SHP77 (cell line): ENCODE measurements around the gene TAF1B.

Source experiments
- DNase-seq, 2 experiments: peaks; one replicate each; lab custom pipeline; 2025; lab: John Stamatoyannopoulos, UW

TAF1B gene

DNA sequence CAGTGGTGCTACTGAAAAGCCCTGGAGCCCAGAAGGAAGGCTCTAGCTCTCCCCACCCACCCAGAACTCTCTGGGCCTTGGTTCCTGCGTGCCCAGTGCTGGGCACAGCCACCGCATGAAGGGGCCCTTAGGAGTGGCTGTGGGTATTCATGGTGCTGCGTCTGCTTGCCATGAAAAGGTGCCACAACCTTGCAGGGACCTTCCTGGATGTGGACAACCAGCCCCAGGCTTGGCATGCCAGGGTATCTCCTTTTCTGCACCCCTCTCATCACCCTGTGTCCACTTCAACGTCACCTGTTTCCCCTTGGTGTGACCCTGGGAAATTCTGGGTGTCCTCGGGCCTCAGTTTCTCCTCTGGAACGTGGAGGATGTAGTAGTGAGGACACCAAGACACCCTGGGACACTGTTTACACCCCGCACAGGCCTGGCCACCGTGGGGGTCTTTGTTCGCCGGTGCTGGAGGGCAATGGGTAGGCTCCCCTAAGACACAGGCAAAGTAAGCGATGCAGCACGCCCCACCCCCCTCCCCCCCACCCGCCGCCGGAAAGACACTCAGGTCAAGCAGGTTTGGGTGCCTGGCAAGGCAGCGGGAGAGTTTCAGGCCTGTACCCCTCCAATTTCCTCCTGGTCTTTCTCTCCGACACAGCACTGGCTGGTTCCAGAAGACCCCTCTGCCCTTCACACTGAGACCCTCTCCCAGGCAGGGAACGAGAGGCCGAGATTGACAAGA, 34.8 kb upstream of the TAF1B start:
- DNase-seq: no peak

DNA sequence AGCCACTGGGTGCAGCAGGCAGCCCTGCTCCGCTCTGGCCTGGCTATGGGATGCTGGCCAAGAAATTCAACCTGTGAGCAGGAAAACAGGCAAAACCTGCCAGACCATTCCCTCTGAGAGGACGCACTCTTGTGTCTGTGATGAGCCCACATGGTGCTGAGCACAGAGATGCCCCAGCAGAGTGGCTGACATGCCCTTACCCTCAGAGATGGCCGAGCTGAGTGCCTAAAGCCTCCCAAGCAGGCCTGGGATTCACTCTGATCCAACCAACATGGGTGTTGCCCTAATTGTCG, 34.3 kb upstream of the TAF1B start:
- DNase-seq: no peak

DNA sequence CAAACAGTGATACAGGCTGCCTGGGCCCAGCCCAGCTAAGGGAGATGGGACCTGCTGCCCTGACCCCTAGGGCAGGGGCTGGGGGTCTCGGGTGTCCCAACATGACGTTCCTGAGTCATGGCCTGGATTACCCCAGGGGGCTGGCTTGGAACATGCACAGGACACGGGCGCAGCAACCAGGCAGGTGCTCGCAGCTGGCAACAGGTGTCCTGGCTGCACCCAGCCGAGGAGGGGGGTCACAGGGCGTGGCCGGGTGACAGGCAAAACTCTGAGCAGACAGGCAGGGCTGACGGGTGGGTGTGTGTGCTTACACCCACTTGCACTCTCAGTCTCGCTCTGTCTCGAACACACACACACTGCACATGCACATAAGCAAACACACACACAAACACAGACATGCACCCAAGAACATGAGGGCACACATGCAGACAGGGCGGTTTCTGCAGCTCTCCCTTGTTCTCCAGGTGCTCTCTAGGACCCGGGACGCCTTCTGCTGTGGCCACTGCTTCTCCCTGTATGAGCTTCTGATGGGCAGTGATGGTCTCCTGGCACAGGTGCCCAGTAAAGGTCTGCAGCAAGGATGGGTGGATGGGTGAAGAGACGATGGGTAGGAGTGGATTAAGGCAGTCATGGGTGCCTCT, 33.7 kb upstream of the TAF1B start:
- peak in 1 of 2 experiments; percentile 44 for DNase-seq

DNA sequence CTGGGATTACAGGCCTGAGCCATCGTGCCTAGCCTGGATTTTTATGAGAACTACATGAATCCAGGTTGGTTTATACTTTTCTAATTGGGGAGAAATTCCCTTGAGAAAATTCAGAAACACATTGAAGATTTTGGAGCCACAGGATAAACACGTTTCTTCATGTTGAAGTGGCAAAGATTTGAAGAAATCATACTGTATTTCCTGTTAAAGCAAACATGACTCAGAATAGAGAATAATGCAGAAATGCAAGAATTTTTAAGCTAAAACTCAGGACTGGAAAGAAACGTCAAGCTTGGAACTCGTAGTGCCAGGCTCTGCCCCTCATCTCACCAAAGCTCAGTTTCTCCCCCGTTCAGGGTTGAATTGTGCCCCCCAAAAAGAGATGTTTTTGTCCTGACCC, 32.1 kb upstream of the TAF1B start:
- DNase-seq: no peak

DNA sequence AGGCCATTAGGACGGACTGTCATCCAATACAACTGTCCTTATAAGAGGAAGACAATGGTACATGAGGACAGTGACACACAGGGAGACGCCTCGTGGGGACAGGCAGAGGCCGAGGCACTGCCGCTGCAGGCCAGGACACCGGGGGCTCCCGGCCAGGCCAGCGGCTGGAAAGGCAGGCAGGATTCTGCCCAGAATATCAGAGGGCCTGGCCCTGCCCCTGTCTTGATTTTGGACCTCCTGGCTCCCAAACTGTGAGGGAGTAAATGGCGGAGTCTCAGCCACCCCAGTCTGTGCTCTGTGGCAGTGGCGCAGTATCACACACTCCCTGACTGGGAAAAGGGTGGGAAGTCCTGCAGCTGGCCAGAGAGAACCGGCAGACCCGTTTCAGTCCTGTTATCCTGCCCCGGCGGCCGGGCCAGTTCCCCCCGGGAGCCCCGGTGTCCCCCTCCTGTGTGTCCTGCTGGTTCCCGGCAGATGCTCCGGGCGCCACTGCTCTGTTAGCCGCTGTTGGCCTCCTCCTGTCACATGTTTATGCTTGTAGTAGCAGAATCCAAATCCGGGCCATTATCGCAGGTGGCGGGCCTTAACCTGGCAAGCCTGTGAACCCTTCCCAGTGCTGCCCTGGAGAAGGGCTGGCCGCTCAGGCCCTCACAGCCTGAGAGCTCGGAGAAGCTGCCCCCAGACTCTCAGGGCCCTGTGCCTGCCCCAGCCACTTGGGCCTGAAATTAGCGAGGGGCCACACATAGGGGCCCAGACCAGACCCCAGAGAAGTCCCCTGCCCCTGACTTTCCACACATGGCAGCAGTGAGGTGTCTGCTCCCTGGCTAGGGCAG, 31.4 kb upstream of the TAF1B start:
- no peak for DNase-seq

DNA sequence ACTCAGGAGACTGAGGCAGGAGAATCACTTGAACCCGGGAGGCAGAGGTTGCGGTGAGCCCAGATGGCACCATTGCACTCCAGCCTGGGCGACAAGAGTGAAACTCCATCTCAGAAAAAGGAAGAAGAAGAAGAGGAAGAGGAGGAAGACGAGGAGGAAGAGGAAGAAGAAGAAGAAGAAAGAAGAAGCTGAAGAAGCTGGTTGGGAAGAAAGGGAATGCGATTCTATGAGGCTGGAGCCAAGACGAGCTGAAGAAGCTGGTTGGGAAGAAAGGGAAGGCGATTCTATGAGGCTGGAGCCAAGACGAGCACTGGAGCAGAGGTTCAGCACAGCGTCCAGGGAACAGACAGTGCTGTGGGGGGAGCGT, 30.3 kb upstream of the TAF1B start:
- no peak for DNase-seq

DNA sequence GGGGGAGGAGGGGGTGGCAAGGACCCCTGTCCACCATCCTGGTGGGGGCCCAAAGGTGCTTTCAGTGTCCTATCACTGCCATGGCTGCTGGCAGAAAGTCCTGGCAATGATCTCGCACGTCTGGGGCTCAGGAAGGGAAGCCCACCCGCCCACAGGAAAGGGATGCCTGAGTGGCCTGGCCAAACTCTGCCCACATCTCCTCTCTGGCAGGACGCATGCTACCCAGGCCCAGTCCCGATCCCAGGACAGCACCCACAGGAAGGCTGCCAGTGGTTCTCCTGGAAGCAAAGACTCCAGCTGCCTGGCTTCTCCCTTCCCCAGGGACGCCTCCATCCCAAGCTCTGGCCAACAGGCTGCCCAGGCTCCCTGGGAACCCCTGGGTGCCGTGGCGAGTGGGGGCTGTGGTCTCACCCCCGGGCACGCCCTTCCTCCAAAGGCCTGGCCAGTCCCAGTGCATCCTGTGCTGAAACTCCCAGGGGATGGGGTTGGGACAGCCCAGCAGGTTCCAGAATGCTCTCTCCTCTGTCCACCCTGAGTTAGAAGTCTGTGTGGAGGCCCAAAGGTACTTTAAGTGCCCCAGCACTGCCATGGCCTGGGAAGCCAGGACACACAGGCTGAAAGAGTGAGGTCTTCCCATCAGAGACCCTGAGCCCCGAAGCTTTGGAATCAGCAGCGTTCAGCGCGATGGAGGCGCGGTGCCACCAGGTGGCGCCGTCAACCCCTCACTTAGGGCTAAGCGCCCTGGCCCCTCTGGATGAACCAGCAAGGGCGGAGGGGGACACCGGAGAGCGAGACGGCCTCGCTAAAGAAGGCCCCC, 29.8 kb upstream of the TAF1B start:
- peak; percentile 68 to 73 for DNase-seq

DNA sequence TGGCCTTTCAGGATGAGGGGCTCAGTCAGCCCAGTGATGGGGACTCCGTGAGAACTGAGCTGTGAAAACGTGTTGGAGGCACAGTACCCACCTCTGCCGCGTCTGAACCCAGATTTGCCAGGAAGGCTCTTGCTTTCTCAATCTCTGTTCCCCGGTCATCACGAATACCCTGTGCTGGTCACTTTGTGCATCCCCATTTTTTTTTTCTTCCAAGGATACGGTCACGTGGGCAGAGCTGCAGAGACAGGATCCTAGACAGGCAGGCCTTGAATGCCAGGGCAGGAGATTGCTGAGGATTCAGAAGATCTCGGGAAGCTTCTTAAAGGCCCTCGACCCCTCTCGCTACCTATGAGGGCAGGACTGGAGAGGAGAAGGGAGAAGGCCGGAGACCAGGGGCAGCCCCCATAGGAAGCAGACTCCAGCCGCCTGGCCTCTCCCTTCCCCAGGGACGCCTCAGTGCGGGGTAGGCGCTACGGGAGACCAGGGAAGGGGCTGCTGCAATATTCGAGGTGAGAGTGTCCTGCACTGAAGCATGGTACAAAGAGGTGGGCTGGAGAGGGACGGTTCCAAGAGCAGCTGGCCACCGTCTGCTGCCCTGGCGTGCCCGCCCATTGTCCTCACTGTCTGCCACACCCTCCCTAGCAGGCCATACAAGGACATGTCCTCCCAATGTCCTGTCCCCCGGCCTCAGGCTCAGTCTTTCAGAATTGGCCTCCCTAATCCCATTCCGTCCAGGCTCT, 29.0 kb upstream of the TAF1B start:
- DNase-seq: no peak

DNA sequence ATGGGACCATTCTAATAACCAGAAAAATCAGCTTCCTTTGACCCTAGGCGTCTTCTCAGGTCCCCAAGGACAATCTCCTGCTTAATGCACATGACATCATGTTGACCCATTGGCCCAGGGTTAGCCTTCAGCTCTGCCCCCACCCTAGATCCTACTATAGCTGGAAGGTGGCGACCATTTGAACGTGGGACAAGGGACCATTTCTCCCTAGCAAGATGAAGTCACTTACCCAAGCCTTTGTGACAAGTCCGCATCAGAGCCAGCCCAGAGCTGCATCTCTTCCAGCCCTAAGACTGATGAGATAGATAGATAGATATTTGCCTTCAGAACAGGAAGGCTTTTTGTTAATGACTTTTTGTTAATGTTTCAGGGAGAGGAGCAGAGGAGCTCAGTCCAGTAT, 28.2 kb upstream of the TAF1B start:
- DNase-seq: no peak

DNA sequence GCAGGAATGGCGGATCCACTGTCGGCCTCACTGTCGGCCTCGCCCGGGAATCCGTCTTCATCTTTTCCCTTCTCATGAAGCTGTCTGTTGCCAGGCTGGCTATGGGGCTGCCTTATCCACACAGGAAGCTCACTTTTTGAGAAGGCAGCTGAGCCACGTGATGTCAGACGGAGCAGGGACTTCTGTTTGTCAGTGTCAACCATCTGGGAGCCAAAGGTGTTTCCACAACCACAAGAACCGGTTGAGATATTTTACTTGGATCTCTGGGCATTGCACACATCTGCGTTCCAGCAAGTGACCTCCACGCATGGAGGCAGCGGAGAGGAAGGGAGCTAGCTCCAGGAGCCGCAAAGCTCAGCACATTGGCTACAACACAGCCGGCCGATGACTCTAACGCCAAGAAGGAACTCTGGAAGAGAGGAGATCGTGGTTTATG, 27.4 kb upstream of the TAF1B start:
- no peak for DNase-seq

DNA sequence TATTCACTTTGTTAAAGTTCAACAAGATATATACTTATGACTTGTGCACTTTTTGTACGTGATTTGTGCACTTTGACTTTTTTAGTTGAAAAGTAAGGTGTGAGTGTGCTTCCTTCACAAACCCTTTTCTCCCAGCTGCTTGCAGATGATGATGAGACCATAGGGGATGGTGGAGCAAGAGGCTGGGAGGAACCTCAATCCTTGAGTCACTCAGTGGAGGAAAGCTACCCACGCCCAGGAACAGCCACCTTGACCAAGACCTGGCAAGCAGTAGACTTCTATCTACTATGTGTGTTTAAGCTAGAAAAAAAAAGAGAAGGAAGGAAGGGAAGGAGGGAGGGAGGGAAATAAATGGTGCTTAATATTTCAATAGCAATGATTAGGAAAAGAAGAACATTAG, 25.2 kb upstream of the TAF1B start:
- no peak for DNase-seq

DNA sequence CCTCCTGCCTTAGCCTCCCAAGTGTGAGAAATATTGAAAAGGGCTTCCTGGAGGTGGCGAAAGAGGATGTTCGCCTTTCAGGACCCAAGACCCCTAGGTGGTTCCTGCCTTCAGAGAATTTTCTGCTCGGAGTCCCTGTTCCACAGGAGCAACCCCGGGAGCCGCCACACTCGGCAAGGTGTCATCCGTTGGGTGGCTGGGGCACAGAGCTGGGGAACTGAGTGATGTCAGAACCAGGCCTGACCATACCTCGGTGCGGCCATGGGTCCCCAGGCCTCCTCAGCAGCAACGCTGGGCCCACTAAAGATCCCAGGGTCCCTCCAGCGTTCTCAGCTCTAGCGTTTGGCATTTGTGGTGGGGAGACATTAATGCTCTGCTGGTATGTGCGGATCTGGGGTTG, 23.7 kb upstream of the TAF1B start:
- no peak for DNase-seq

DNA sequence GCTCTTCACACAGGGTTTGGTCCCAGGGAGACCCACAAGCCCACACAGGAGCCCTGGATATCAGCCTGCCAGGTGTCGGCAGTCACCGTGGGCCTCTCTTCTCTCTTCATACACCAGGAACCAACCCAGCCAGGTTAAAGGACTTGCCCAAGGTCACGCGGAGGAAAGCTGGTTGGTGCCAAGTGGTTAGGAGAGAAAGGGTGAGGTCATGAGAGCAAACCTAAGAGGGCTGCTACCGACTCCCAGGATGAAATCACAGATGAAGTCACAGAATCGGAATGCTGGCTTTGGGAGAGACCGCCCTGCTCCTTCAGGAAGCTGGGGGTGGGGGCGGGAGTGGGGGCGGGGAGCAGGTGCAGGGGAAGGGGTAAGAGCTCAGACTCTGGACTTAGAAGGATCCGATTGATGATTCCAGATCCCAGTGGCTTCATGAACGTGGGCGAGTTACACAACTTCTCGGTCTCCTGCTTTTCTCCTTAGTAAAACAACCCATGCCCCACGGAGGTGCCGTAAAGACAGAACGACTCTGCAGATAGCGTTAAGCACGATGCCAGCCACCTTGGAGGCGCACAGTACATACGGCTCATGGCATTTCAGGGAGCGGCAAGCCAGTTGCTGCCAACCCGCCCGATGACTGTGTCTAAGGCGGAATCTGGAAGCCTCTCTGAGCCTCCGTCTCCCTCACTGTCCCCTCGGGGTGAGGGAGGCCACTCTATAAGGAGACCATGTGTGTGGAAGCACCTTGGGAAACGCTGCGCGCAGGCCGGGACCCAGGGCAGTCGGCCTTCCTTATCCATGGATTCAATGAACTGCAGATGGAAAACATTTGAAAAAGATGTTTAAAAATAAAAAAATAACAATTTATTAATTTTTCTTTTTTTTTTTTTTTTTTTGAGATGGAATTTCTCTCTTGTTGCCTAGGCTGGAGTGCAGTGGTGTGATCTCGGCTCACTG, 23.0 kb upstream of the TAF1B start:
- no peak for DNase-seq

DNA sequence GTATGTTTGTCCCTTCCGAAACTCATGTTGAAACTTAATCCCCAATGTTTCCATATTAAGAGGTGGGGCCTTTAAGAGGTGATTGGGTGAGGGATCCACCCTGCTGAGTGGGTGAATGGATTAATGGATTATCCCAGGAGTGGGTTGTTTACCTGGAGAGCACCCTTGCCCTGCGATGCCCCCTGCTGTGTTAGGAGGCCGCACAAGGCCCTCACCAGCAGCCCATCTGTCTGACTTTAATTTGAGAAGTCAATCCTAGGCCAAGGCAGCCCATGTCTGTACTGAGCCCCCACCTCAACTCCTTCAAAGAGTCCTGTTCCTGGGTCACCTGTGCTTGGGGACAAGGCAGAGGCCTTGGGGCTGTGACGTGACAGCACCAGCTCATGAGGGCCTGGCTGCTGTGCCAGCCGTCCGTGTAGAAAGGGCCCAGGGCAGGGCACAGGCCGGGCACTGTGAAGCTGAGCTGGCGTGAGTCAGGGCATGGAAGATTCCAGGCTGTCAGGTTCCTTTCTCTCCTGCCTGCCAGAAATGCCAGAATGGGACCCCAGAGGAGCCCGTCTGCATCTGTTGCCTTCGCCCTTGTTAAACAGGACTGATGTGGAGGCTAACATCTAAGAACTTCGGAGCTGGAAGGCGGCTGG, 21.3 kb upstream of the TAF1B start:
- no peak for DNase-seq

DNA sequence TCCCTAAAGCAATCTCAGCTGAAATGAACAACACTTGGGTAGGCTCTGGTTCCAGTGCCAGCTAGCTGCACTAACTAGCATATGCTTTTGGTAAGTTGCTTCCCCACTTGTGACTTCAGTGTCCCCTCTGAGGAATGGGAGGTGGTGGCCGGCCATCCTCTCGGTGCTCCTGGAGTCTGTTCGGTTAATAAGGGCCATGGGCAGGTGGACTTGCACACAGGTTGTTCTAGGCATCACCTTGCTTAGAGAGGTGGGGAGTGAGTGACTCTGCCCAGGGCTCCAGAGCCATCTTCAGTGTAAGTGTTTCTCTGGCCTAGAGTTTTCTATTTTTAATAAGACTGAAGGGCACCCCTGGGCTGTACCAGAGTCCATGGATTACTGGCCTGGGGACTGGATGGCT, 18.8 kb upstream of the TAF1B start:
- DNase-seq: no peak

DNA sequence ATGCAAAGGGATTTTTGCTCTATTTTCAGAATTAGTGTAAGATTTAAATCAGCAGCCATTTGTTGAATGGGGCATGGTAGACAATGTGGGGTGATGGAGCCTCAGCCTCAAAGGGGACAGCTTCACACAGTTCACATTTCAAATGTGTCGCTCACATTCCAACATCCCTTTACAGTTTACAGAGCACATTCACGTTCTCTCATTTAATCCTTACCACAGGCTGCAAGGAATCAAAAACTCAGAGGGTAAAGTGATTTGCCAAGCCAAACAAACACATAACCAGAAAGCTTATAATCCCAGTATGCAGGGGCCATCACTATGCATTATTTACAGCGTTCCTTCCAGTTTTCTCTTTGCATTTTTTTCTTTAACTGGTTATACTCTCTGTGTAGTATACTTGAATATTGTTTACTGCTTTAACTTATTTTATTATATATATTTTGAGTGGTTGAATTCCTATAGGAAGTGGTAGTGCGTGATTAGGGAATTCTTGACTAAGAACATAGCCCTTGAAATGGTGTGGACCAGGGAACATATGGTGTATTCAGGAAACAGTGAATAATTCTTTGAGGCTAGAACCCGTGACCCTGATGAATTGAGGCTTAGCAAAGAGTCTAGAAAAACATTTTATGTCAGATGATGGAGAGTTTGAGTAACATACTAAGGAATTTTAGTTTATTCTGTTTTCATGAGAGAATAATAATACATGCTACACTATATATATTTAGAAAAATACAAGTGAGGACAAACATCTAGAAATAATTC, 18.1 kb upstream of the TAF1B start:
- no peak for DNase-seq

DNA sequence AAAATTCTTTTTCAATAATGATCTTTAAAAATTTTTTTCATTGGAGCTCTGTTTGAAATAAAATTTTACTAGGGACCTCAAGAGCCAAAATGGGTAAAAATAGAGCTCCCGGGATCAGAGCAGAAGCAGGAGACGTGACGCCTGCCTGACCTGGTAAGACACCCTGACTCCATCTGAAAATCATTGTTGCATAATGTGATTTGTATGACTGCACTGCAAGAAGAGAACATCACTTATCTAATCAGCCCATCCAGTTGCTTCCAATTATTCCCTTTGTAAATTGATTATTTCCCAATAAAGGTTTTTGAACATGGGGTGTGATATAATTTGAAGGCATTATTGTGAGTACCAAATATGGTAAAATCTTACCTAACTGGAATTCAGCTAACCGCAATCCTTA, 17.1 kb upstream of the TAF1B start:
- DNase-seq: no peak

DNA sequence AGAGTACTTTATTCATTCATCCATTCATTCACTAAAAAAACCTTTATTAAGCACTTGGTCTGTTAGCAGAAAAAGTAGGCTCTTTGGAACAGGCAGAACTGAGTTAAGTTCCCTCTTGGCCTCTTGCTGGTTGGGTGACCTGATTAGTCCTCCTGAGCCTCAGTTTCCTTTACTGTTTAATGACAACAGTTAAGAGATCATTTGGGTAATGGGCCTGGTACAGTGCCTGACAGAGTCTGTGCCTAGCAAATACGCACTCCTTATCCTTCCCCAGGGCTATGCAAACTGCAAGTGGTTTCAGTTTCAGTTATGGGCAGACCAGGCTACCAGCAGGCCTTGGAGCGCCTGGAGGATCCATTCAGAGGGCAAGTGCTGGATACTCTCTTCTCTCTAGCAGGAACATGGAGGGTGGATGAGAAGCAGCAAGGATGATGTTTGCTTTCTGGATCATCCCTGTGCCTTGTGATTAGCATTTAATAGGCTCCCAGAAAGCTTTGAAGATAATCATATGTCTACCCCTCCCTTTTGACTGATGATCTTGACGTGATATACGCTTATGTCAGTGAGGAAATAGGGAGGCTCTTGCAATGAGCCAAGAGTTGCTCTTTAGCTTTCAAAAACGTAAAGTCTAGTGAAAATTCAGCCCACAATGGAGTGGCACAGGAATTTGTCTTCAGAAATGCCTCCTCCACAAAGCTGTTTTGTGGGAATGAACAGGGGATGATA, 12.4 kb upstream of the TAF1B start:
- no peak for DNase-seq

DNA sequence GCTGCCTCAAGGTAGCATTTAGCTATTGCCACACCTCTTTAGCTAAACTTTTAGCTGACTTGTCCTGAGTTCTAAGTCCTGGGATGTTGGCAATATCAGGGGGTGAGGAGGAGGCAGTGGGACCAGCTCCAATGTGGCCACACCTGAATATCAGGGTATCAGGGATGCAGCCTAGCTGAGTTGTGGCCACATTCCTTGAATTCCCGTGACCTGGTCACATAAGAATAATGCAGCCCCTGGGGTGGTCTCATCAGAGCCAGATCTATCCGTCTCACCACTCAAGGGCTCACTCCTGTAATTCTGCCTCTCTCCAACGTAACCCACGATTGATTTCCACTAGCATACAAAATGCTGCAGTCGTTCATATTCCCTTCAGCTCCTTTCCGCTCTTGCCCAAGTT, 11.6 kb upstream of the TAF1B start:
- DNase-seq: no peak
